Suprapubic skin (tissue), 4 donors: ENCODE measurements around the gene STIM2.

ENCODE experiments used
- CTCF ChIP-seq, 2 donors: fragments of 200-600 bp in 1 of 2; fragments of 450-650 bp in 1 of 2; sonication (generic) in 1 of 2; IDR thresholded peaks; one replicate each; pipeline ENCODE4 v1.5.1; 2016 to 2019; ENCODE audit warnings: antibody characterized with exemption in 2 of 2, mild to moderate bottlenecking in 1 of 2, moderate library complexity in 1 of 2
- EP300 ChIP-seq: sonication (generic); formaldehyde crosslinking; IDR thresholded peaks from one replicate; pipeline ENCODE4 v1.6.1; 2017; ENCODE audit warnings: antibody characterized with exemption
- POLR2AphosphoS5 ChIP-seq, 3 donors: sonication (generic); formaldehyde crosslinking; IDR thresholded peaks; one replicate each; pipeline ENCODE4 v1.6.1; 2017; ENCODE audit warnings: antibody characterized with exemption in 3 of 3

GRCh38 chr4:26860922-26861433 is 337 bp downstream of the STIM2 start:
- no peak for TF ChIP-seq CTCF (IDR thresholded peaks at IDR 0.05)
- TF ChIP-seq POLR2AphosphoS5 (IDR thresholded peaks at IDR 0.05): no peak
- no peak for TF ChIP-seq EP300
